ENCODE measurements around the gene MACF1.

Gene MACF1

GRCh38 chr1:39213511-39214002 lies 9.1 kb downstream of the MACF1 start:
- DNase-seq (ENCODE audit: low read depth in 3 of 3), result no peak

- no peak for DNase-seq (ENCODE audit: low read depth in 3 of 3)
Measured at GRCh38 chr1:39214021-39214713, 9.7 kb downstream of the MACF1 start.

GRCh38 chr1:39214714-39214997 lies 10.2 kb downstream of the MACF1 start:
- no peak for DNase-seq (ENCODE audit: low read depth in 3 of 3)

DNA sequence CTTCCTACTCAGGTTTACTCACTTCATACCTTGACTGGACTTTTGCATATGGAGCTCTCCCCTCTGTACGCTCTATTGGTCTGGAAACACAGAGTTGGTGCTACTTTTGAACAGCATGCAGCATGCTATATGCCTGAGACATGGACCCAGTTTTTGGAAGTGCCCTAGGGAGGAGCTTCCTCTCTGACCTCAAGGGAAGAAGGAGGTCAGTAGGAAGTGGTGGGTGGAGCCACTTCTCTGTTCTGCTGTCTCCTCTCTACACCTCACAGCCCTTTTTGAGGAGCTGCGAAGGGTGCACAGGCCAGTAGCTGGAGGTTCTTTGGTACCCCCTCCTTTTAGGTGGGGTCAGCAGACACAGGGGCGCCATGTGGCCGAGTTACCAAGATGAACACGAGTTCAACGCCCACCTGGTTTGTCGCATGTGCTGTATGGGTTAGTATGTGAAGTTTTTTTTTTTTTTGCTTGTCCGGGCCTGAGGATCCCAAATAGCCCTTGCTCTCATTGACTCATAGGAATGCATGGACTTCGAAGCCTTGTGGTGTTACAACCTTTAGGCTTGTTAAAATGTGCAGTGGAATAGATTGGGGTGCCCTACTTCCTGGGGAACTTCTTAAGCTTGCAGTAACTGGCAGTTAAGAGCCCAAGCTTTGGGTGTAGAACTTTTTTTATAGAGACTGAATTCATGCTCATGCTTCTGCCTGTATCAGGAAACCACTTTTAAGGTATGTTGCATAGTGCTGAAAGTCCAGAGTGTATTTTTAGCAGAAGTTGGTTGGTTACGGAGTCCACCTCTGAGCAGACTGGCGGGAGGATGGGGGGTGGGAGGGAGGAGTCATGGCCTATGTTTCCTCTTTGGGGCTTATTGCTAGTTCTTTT lies 10.7 kb downstream of the MACF1 start:
- DNase-seq (ENCODE audit: low read depth in 3 of 3), result no peak

DNA sequence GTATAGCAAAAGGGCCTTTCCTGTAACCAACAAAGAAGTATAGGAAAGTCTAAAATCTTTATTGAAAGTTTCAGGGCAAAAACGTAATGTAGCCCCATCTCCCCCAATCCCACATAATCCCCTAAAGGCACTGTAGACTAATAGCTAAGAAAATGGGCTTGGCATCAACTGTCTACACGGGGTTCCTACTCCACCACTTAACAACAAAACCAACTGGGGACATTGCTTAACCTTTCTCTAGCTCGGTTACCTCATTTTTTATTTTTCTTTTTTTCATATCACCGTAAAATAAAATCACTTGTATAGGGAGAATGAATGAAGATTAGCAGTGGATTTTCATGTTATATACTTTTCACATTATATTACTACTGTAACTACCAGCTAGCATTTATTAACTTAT lies 12.3 kb downstream of the MACF1 start:
- no peak for DNase-seq (ENCODE audit: low read depth in 3 of 3)

DNA sequence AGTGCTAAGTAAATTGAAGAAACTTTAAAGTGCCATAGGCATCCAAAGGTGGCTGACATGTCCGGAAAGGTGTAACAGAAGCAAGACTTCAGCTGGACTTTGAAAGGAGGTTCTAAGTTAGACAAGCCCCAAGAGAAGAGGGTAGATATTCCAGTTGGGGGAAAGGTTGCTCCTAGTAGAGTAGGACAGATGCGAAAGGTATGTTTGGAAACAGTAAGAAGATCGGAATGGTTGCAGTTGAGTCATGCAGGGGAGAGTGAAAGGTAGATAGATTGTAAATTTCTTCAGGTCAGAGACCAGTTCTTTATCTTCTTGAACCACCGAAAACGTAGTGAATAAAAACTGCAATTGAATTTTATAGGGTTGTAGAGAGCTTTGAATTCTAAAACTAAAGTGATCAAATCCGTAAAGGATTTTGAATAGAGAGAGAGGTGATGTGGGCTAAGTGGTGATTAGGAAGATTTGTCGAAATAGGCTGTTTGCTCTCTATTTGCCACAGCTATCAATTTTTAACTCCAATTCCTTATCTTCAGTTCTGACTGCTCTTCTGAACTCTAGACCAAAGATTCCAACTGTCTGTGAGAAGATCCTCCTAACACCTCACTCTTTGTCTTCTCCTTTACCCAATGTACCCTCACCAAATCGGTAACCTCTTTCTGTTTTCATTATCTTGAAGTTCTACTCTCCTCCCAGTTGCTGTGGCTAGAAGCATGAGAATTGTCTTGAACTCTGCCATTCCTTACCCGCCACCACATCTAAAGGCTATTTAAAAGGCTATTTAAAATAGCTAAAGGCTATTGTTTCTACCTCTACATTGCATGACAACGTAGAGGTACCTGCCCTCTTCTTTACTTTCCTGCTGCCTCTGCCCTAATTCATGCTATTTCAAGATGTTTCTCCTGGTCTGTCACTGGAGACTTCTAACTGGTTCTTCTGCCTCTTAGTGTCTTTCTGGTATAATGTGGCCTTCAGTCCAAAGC lies 16.7 kb downstream of the MACF1 start:
- no peak for DNase-seq (ENCODE audit: low read depth in 3 of 3)

DNA sequence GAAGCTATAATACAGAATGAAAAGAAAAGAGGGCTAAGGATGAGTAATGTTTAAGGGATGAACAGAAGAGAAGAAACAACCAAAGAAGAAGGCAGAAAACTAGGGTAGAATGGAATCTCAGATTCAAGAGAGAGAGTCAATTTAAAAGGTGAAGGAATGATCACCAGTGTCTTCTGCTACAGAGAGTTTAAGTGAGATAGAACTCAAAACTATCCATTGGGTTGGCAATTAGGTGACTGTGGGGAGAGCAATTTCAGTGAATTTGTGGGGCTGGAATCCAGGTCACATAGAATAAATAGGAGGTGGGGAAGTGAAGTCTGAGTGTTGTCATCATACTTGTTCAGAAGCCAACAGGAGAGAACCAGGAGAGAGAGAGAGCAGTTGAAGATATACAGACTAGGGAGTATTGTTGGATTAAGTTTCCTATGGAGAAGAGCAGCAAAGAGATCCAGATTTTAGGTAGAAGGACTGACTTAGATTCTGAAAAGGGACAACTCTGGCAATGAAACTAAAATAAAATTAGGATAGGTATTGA lies 19.9 kb downstream of the MACF1 start:
- DNase-seq (ENCODE audit: low read depth in 3 of 3), result no peak

GRCh38 chr1:39226836-39227235 lies 22.3 kb downstream of the MACF1 start:
- no peak for DNase-seq (ENCODE audit: low read depth in 3 of 3)

- DNase-seq (ENCODE audit: low read depth in 3 of 3), result no peak
Measured at GRCh38 chr1:39228252-39228651, 23.8 kb downstream of the MACF1 start.

GRCh38 chr1:39229504-39229903 lies 25.0 kb downstream of the MACF1 start:
- no peak for DNase-seq (ENCODE audit: low read depth in 3 of 3)

DNA sequence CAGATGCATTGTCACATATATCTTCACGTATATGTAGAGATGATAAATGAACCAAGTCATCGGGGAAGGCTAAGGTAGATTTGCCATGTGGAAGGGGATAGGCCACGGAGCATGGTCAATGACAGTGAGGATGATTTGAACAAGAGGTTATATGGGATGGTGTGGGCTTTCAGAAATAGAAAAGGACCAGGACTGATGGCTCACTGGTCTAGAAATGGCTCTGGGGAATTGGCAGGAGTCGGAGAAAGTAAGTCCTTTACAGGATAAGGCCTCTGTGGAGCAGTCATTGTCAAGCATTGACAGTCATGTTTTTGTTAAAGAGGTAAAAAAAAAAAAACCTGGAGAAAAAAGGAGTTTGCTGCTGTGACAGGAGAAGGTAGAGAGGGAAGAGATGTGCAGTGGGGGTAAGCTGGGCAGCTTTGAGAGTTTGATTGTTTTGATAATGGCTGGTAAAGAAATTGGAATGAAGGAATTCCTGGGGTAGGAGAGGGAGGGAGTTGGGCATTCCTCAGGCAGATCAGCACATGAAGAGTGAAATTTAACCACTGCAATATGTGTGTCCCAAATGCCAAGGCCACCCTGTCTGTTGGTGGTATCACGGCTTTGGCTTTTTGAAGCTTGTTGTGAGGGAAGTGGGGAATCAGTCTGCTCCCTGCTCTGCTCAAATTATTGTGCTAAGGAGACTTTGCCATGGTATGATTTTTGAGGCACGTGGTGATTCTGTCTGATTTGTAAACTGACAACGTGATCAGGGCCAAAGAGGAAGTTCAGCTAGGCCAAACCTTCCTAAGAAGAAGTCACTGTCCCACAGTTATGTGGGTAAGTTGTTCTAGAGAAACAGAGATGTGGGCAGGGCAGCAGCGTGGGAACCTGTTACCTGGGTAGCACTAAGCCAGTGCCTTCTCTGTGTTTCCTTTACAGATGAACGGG lies 26.0 kb downstream of the MACF1 start:
- DNase-seq (ENCODE audit: low read depth in 3 of 3), result peak in 1 of 3 experiments; percentile 40

DNA sequence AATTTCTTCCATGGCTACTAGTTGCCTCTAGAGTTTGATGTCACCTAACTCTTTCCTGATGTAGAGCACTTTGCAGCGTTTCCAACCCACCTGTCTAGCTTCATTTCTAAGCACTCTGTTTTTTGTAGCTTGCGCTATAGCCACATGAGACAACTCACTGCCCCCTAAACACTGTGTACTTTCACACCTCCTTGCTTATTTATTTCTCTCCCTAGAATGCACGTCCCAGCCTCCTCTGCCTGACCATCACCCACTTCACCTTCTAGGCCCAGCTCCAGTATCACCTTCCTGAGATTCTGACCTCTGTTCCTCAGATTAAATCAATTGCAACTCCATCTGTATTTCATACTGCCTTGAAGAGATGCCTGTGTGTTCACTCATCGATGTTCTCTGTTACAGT lies 32.5 kb downstream of the MACF1 start:
- DNase-seq (ENCODE audit: low read depth in 3 of 3), result no peak

GRCh38 chr1:39238476-39238875 lies 34.0 kb downstream of the MACF1 start:
- DNase-seq (ENCODE audit: low read depth in 3 of 3), result no peak

DNA sequence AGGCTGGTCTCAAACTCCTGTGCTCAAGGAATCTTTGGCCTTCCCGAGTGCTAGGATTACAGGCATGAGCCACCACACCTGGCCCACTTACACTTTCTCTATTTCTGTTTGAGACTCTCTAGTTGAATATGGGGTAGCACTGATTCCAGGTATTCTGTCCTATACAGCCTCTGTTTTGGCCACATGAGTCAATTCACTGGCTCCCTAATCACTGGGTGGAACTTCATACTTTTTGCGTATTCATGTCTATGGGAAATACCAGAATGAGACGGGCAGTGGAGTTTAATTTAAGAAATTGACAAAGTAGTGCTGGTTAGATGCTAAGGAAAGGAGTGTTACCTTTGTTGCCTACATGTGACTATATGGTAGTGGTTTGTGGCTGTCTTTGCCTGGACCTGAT lies 35.5 kb downstream of the MACF1 start:
- no peak for DNase-seq (ENCODE audit: low read depth in 3 of 3)

DNA sequence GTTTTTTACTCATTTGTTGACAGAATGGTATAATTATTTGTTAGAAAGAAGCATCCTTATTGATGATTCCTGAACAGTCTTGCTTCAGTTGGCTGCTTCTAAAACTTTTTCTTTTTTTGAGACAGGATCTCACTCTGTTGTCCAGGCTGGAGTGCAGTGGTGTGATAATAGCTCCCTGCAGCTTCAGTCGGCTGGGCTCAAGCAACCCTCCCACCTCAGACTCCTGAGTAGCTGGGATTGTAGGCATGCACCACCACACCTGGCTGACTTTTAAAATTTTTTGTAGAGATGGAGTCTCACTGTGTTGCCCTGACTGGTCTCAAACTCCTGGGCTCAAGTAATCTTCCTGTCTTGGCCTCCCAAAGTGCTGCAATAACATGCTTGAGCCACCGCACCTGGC lies 38.8 kb downstream of the MACF1 start:
- no peak for DNase-seq (ENCODE audit: low read depth in 3 of 3)

GRCh38 chr1:39250460-39251240 lies 46.2 kb downstream of the MACF1 start:
- DNase-seq (ENCODE audit: low read depth in 3 of 3), result no peak

DNA sequence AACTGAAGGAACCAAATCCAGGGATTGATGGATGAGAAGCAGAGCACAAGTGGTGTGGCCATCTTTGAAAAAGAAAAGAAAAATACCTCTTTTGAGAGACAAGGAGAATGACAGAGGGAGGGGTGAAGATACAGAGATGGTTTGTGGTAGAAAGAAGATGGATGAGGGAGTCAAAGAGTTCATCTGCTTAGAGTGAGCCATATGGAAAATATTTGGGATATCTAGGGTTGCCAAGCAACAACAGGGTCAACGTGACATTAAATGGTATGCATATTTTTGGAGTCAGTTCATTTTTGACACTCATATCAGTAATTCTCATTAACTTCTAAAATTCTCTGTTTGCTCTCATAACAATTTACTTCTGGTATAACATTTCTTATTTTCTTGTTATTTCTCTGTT lies 50.7 kb downstream of the MACF1 start:
- no peak for DNase-seq (ENCODE audit: low read depth in 3 of 3)

DNA sequence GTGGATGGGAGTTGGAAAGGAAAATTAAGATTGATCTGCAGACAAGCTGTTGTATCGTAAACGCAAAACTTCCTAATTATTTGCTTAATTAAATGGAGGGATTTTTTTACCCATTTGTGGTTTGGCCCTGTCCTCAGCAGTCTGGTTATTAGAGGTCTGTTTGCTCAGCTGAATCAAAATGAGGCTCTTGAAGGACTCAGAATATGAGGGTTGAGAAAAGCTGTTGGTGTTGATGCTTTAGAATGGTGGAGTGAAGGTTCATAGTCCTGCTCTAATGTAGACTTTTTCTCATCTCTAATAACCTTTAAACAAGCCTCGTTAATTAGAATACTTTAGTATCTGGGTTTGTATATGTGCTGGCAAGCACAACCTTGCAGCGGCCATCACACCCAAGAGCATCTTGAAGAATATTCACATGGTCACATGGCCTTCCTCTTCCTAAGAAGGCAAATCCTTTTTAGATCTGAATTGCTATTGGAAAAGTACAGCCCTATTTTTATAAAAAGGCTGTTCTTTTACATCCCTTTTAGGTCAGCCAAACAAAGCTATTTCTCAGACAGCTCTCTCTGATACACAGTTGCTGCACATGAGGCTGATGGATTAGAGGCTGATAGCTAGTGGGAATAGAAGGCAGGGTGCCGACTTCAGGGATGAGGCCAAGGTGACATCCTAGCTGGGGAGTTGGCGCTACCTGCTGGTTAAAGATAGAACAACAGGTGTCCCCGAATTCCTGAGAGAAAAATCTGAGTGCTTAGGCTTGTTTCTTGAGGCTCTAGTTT lies 53.8 kb downstream of the MACF1 start:
- peak; percentile 36 to 59 (median 48) for DNase-seq (ENCODE audit: low read depth in 3 of 3)

- DNase-seq (ENCODE audit: low read depth in 3 of 3), result no peak
Measured at GRCh38 chr1:39258925-39259244, 54.4 kb downstream of the MACF1 start.
